Upper lobe of left lung (tissue), 6 donors: Measurements from ENCODE around the gene PHOX2A. TPM values are rescaled to one million over a fixed set of nuclear protein-coding genes. Genes with fewer than 3 reads are reported as not detected.
"Not testable (repeated sequence)": the region's sequence is repeated elsewhere in the genome, so short reads cannot be mapped to it uniquely, and the experiment has no call there.

Experiments used
- ATAC-seq, 2 donors: fragments of 200-7000 bp; cut with Tn5 transposase; one replicate each; pipeline ENCODE4 v1.9.1; 2022; ENCODE audit warnings: mild to moderate bottlenecking in 2 of 2, moderate library complexity in 2 of 2; ENCODE audit not compliant: low FRiP score in 2 of 2
- DNase-seq, 2 donors: peaks; one replicate each; pipeline ENCODE4 v3.0.0-alpha.2; 2019 to 2020
- H3K27ac ChIP-seq, 4 donors: fragments of 200-600 bp; sonication (generic); one replicate each; pipeline ENCODE4 v1.5.1; 2016 to 2019
- H3K27me3 ChIP-seq, 4 donors: fragments of 200-600 bp; sonication (generic); one replicate each; pipeline ENCODE4 v1.5.1; 2017 to 2019
- H3K36me3 ChIP-seq, 4 donors: fragments of 200-600 bp; sonication (generic); one replicate each; pipeline ENCODE4 v1.5.1; 2016 to 2019
- H3K4me1 ChIP-seq, 4 donors: fragments of 200-600 bp; sonication (generic); one replicate each; pipeline ENCODE4 v1.5.1; 2018 to 2019
- H3K4me3 ChIP-seq, 4 donors: fragments of 200-600 bp; sonication (generic); one replicate each; pipeline ENCODE4 v1.5.1; 2017 to 2019; ENCODE audit warnings: mild to moderate bottlenecking in 2 of 4, moderate library complexity in 1 of 4
- H3K9me3 ChIP-seq, 4 donors: fragments of 200-600 bp; sonication (generic); one replicate each; pipeline ENCODE4 v1.5.1; 2018 to 2019
- EP300 ChIP-seq, 4 donors: sonication (generic); formaldehyde crosslinking; IDR thresholded peaks; one replicate each; pipeline ENCODE4 v1.5.1; 2017; ENCODE audit warnings: antibody characterized with exemption in 4 of 4, control low read depth in 2 of 4
- POLR2A ChIP-seq, 4 donors: fragments of 450-650 bp; IDR thresholded peaks; one replicate each; pipeline ENCODE4 v1.5.1; 2016 to 2017; ENCODE audit warnings: antibody characterized with exemption in 4 of 4, mild to moderate bottlenecking in 2 of 4
- POLR2AphosphoS5 ChIP-seq, 2 donors: sonication (generic); formaldehyde crosslinking; IDR thresholded peaks; one replicate each; pipeline ENCODE4 v1.5.1; 2017; ENCODE audit warnings: antibody characterized with exemption in 2 of 2
- WGBS, 2 donors: methylation state at CpG; one replicate each; pipeline ENCODE4 v1.1.5; 2017 to 2018; 5-methylcytosine and 5-hydroxymethylcytosine counted together
- total RNA-seq, 6 donors: library from RNA; depleted of rRNA in 4 of 6; stranded (reverse); fragments of >200 nt in 4 of 6; gene quantifications; one replicate each; pipeline versions ENCODE4 v1.1.0 to v1.2.1, GENCODE V29; 2016 to 2021
- TF ChIP-seq, protein P1 (sequence below), 6 experiments: fragments of 450-650 bp in 4 of 6; fragments of 200-600 bp in 2 of 6; sonication (generic) in 2 of 6; IDR thresholded peaks; one replicate each; pipeline ENCODE4 v1.5.1; 2016 to 2019; ENCODE audit warnings: antibody characterized with exemption in 6 of 6
- donor health status: DM: no; HTN: no; CAD: no; lungs with moderate emphysema.
- donor health status: DM: no; HTN: yes; CAD: no; lungs with severe emphysema.

The PHOX2A gene
- total RNA-seq, 6 donors from 2014 or later, result not detected

DNA sequence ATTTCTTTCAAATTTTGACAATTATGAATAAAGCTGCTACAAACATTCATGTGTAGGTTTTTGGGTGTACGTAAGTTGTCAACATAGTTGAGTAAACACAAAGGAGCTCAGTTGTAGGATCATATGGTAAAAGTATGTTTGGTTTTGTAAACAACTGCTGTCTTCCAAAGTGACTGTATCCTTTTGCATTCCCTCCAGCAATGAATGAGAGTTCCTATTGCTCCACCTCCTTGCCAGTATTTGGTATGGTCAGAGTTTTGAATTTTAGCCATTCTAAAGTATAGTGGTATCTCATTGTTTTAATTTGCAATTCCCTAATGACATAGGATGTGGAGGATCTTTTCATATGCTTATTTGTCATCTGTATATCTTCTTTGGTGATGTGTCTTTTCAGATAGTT, 28.0 kb upstream of the PHOX2A start:
- Histone ChIP-seq H3K4me1 (no peaks in the 10 kb centered on the region), H3K4me3 (no peak overlapping the region), H3K9me3 (no peaks in the 10 kb centered on the region), H3K27ac (no peak overlapping the region), H3K36me3 (no peaks in the 10 kb centered on the region), H3K27me3 (no peaks in the 10 kb centered on the region)
- 82 to 83% methylated on average over 1 of the region's 1 CpG for whole genome bisulfite sequencing, 2 donors
- DNase-seq (no peak), ATAC-seq (no peak)
- TF ChIP-seq, protein P1, sequence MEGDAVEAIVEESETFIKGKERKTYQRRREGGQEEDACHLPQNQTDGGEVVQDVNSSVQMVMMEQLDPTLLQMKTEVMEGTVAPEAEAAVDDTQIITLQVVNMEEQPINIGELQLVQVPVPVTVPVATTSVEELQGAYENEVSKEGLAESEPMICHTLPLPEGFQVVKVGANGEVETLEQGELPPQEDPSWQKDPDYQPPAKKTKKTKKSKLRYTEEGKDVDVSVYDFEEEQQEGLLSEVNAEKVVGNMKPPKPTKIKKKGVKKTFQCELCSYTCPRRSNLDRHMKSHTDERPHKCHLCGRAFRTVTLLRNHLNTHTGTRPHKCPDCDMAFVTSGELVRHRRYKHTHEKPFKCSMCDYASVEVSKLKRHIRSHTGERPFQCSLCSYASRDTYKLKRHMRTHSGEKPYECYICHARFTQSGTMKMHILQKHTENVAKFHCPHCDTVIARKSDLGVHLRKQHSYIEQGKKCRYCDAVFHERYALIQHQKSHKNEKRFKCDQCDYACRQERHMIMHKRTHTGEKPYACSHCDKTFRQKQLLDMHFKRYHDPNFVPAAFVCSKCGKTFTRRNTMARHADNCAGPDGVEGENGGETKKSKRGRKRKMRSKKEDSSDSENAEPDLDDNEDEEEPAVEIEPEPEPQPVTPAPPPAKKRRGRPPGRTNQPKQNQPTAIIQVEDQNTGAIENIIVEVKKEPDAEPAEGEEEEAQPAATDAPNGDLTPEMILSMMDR (IDR thresholded peaks at IDR 0.05), result no peak
- TF ChIP-seq POLR2AphosphoS5 (IDR thresholded peaks at IDR 0.05), result no peak
- no peak for TF ChIP-seq EP300 (IDR thresholded peaks at IDR 0.05)
- TF ChIP-seq POLR2A (IDR thresholded peaks at IDR 0.05), result no peak

- no peaks in the 10 kb centered on the region for H3K9me3 ChIP-seq
- 85 to 88% methylated on average over 2 of the region's 2 CpGs for WGBS, 2 donors
- TF ChIP-seq, protein P1 (IDR thresholded peaks at IDR 0.05), result no peak
- TF ChIP-seq POLR2A (IDR thresholded peaks at IDR 0.05) (no peak), EP300 (IDR thresholded peaks at IDR 0.05) (no peak), POLR2AphosphoS5 (IDR thresholded peaks at IDR 0.05) (no peak)
- no peaks in the 10 kb centered on the region for H3K36me3 ChIP-seq
- H3K4me3 ChIP-seq, result no peak overlapping the region
- no peaks in the 10 kb centered on the region for H3K27me3 ChIP-seq
- ATAC-seq (no peak), DNase-seq (no peak)
- H3K27ac ChIP-seq, result no peak overlapping the region
- no peaks in the 10 kb centered on the region for H3K4me1 ChIP-seq
Measured at GRCh38 chr11:72267956-72268617, 24.1 kb upstream of the PHOX2A start.

DNA sequence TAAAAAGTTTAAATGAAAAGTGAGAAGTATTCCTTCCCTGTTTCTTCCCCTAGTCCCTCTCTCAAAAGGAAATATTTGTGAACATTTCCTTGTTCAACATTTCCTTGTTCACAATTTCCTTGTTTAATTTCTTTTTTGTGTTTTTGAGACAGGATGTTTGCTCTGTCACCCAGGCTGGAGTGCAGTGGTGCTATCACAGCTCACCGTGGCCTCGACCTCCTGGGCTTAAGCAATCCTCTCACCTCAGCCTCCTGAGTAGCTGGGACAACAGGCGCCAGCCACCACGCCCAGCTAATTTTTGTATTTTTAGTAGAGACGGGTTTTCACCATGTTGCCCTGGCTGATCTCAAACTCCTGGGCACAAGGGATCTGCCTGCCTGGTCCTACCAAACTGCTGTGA, 23.0 kb upstream of the PHOX2A start:
- ATAC-seq, H3K4me3 ChIP-seq, H3K4me1 ChIP-seq, H3K27ac ChIP-seq, H3K9me3 ChIP-seq, DNase-seq, H3K36me3 ChIP-seq, H3K27me3 ChIP-seq: not testable (repeated sequence)
- 49 to 60% methylated on average over 5 of the region's 5 CpGs for WGBS, 2 donors

GRCh38 chr11:72265951-72266350, 22.0 kb upstream of the PHOX2A start:
- no peaks in the 10 kb centered on the region for H3K9me3 ChIP-seq
- no peak overlapping the region for H3K27ac ChIP-seq
- DNase-seq (no peak), ATAC-seq (no peak)
- H3K4me3 ChIP-seq, result no peak overlapping the region
- no peaks in the 10 kb centered on the region for H3K36me3 ChIP-seq
- H3K27me3 ChIP-seq, result no peaks in the 10 kb centered on the region
- no peak for TF ChIP-seq EP300 (IDR thresholded peaks at IDR 0.05)
- no peak for TF ChIP-seq POLR2A (IDR thresholded peaks at IDR 0.05)
- no peak for TF ChIP-seq POLR2AphosphoS5 (IDR thresholded peaks at IDR 0.05)
- TF ChIP-seq, protein P1 (IDR thresholded peaks at IDR 0.05), result no peak
- H3K4me1 ChIP-seq, result no peaks in the 10 kb centered on the region

DNA sequence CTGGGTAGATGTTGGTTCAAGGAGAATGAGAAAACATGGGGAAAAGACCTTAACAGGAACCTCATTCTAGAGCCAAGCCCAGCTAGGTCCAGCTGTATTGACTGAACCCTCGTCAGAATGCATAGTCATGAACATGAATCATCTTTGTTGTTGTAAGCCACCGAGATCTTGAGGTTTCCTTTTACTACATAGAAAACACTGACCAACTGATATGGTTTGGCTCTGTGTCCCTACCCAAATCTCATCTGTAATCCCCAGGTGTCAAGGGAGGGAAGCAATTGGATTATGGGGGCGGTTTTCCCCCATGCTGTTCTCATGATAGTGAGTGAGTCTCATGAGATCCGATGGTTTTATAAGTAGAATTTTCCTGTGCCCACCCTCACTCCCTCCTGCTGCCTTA, 19.4 kb upstream of the PHOX2A start:
- WGBS, 2 donors, result 60 to 67% methylated on average over 4 of the region's 4 CpGs
- ATAC-seq (no peak), DNase-seq (no peak)

More for the DNA sequence above, 19.4 kb upstream of the PHOX2A start:
- TF ChIP-seq EP300 (IDR thresholded peaks at IDR 0.05) (no peak), POLR2AphosphoS5 (IDR thresholded peaks at IDR 0.05) (no peak), POLR2A (IDR thresholded peaks at IDR 0.05) (no peak)
- TF ChIP-seq, protein P1 (IDR thresholded peaks at IDR 0.05), result no peak
- Histone ChIP-seq H3K36me3 (no peaks in the 10 kb centered on the region), H3K27me3 (no peaks in the 10 kb centered on the region), H3K9me3 (no peaks in the 10 kb centered on the region), H3K4me1 (no peaks in the 10 kb centered on the region), H3K4me3 (no peak overlapping the region), H3K27ac (no peak overlapping the region)
